NCI-H524 (cell line): ENCODE data around the gene NRCAM.
A peak's percentile ranks its signal among the peaks of the same experiment; 100 is the strongest.

ENCODE experiments used
- DNase-seq, 2 experiments: peaks; one replicate each; lab custom pipeline; 2025; lab: John Stamatoyannopoulos, UW

The NRCAM gene

DNA sequence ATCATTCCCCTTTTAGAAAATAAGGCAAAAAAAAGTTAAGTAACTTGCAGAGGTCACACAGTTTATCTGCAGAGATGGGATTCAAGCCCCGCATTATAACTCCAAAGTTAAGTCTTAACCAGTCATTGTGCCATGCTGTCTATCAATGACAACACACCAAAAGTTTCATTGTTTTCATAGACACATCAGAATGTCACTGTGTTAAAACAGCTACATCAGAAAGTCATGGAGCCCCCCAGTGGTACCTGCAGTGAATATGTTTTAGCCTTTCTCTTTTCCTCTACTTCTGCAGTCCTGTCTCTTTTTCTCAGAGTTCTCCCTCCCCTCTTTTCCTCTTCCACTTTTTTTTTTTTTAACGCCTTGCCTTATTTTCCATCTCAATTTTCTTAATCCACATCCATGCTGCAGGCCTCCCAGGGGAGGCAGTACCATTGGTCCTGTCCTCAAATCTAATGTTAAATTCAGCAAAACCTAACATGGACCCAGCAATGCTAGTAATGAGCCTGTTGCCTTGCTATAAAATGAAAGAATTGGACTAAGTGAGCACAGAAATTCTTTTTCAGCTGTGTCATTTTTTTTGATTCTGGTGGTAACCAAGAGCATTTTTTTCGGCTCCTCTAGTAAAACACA lies 3.8 kb upstream of the NRCAM start:
- peak; percentile 19 to 69 for DNase-seq

DNA sequence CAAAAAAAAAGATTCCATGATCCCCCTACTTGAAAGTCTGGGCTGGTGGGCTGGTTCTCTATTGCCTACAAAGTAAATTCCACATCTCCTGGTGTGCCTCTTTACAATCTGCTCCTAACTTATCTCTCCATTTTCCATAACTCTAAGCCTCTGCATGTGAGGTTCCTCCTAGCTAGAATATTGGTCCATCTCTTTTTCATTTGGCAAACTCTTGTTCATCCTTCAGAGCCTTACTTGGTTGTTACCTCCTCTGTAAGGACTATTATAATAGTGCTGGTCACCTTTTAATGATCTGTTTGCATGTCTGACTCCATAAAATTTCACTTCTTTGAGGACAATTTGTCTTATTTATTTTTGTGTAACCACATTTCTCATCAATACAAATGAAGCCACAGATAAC lies 1.6 kb upstream of the NRCAM start:
- DNase-seq = no peak

DNA sequence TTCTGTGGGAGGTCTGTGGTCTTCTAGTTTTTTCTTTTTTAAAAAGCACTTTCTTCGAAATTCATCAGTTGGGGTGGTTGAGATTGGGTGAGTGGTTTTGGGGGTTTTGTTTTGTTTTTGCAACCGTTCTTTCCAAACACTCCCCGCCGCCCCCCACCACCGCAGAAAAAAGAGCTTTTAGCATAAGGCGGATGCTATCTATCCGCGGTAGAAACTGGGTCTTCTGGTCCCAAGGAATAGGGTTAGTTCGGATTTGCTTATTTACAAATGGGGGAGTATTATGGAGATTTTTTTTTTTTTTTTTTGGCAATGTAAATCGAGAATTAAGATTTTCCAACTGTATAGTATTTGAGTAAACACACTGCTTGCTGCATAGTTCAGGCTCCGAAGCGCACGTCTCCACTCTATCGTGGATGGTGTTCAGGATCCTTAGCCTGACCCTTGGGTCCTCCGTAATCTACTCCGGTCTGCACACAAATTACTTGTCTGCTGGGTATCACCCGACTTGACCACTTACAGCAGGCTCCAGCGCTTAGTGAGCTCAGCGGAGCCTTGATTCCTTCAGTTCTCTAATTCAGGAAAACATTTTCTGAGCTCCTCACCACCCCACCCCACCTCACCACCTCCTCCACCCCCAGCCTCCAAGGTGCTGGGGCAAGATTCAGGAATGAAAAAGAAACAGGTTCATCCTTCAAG lies 757 bp upstream of the NRCAM start:
- DNase-seq = peak in 1 of 2 experiments; percentile 19

DNA sequence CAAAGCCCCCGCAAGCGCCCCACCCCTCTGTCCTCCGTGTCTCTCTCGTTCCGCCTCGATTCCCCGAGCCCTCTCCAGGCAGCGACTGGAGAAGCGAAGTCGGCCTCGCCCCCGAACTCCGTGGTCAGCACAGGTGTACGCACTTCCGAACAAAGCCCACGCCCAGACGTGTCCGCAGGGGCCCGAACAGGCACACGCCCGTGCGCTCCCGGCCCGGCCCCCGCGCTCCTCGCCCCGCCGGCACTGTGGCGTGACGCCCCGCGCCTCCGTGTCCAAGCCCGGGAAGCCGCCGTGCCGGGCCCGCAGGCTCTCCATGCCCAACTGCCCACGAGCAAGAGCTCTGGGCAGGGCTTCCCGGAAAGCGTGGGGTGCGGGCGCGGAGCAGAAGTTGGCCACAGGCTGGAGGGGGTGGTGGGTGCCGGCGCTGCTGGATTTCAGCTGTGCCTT lies 662 bp downstream of the NRCAM start:
- DNase-seq = peak in 1 of 2 experiments; percentile 53

DNA sequence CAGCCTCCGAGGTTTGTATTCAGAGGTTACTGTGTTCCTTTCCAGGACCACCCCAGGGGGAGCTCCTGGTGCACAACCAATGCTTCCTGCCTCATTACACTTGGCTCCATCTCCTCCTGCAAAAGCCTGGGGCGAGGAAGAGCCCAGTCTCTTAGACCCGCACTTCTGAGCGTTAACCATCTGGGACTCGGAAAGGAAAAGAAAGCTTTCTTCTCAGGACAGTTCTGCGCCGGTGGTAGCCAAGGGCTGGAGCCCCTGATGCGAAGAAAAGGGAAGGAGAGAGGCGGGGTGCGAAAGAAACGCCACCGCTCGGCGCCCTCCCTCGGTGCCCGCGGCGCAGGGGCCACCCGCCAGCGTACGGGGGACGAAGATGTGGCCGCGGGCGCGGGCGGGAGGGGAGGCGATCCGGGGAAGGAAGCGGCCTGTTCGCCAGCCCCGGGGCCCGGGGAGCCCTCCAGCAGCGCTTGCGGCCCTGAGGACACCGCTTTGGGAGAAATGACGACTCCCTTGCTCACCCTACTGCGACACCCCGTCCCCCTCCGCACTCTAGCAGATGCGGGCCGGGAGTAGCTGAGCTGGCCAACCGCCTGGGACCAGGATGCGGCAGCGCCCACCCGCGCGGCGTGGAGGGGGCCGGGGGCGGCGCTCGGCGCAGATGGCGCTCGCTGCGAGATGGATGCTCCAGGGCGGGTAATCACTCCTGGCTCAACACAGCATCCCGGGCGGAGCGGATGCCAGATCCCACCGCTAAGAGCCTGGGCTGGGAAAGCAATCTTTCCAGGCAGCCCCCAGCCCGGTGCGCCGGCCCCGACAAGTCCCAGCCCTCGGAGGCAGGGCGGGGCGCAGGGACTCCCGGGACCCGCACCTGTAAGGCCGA lies 1.3 kb downstream of the NRCAM start:
- DNase-seq = peak; percentile 65 to 80

DNA sequence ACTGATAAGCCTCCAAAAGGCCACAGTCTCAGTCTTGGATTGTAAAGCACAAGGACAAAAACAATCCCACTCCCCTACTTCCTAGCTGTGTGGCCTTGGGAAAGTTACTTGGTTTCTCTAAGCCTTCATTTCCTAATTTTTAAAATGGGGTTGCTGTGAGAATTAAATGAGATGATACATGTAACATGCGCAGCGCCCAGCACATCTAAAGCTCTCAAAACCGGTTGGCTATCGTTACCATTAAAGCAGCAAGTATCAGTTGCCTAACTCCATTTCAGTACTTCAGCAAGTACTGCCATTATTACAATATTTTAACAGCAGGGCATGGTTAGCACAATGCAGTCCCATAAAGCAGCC lies 1.9 kb downstream of the NRCAM start:
- no peak for DNase-seq

- DNase-seq = no peak
Measured at GRCh38 chr7:108453320-108453719, 2.9 kb downstream of the NRCAM start.

DNA sequence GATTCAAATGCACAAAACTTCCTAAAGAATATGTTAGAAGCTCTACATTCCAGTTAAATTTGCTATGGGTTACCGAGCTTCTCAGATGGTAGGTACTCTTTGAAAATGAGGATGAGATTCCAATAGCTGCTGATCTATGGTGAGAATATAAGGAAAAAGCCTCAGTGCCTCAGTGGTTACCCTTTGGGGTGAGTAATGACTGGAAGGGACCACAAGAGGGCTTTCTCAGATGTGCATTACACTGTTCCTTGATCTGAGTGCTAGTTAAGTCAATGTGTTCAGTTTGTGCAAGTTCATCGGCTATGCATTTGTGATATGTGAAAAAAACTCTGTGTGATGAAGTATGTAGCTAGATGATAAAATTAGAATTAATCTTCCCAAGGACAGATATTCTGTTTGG lies 3.5 kb downstream of the NRCAM start:
- peak; percentile 10 to 46 for DNase-seq

DNA sequence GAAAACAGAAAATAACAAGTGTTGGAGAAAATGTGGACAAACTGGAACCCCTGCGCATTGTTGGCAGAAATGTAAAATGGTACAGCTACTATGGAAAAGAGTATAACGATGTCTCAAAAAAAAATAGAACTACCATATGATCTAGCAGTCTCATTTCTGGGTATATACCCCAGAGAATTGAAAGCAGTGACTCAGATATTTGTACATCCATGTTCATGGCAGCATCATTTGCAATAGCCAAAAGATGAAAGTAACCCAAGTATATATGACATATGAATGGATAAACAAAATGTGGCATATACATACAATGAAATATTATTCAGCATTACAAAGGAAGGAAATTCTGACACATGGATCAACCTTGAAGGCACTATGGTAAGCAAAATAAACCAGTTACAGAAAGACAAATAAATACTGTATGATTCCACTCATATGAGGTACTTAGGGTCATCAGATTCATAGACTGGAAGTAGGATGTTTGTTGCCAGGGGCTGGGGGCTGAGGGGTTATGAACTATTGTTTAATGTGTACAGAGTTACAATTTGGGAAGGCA lies 4.9 kb downstream of the NRCAM start:
- DNase-seq = no peak

- no peak for DNase-seq
Measured at GRCh38 chr7:108450160-108450559, 6.1 kb downstream of the NRCAM start.

GRCh38 chr7:108449521-108449920 lies 6.7 kb downstream of the NRCAM start:
- DNase-seq = no peak

DNA sequence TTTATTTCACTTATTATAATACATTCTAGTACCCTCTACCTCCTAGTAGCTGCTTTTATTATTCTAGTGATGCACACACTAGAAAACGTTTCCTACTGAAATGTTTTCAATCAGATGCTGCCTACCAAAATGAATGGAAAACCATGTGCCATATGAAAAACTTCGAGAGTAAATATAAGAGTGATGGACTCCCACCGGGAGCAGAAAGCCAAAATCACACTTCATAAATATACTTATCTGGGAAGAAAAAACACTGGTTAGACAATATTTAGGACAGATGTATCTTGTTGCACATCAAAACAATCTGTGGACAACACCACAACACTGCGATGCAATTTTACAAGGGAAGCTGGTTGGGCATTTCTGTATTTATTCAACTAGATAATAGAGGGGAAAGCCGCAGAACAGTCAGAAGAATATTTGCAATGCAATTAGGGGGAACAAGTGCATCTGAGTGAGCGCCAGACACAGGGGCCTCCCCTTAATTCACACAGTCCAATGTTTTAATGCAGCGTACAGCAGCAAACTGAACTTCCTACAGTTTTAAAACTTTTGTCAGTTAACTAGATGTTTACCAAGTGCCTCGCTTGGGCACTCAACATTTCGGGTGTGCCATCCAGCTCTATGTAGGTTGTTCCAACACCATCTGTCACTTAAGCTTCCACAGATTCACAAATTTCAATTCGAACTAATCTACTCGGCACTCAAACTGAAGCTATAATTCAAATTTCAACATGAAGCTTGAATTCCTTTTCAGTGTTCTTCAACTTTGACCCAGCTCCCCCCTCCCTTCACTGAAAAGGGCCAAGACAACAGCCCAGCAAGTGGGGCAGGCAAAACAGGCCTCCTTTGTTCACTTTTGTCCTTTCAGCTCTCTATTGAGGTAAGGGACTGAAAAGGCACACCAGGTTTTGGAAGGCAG lies 7.4 kb downstream of the NRCAM start:
- DNase-seq = peak; percentile 34 to 75

GRCh38 chr7:108442039-108442568 lies 14.1 kb downstream of the NRCAM start:
- peak; percentile 56 to 83 for DNase-seq

GRCh38 chr7:108441392-108441955 lies 14.8 kb downstream of the NRCAM start:
- no peak for DNase-seq

DNA sequence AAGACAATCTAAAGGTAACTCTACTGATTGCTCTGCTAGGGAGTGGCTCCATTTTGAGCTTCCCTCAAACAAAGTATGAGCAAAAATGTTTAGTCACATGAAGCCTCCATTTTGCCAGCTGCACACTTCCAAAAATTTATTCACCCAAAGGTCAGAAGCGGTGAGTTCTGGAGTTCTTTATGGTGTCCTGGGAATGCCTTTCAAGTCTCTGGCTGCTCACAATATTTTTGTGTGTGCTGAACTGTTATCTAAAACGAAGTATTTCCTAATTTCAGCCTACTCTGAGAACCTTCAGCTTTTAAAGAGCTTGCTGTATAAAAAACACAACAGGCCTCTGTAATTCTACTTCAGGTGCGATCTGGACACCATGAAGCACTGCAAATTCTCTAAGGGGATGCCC lies 15.6 kb downstream of the NRCAM start:
- DNase-seq = no peak

DNA sequence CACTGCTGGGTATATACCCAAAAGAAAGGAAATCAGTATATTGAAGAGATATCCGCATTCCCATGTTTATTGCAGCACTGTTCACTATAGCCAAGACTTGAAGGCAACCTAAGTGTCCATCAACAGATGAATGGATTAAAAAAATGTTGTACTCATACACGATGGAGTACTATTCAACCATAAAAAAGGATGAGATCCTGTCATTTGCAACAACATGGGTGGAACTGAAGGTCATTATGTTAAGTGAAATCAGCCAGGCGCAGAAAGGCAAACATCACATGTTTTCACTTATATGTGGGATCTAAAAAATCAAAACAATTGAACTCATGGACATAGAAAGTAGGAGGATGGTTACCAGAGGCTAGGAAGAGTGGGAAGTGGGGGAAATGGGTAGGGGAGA lies 19.3 kb downstream of the NRCAM start:
- no peak for DNase-seq

DNA sequence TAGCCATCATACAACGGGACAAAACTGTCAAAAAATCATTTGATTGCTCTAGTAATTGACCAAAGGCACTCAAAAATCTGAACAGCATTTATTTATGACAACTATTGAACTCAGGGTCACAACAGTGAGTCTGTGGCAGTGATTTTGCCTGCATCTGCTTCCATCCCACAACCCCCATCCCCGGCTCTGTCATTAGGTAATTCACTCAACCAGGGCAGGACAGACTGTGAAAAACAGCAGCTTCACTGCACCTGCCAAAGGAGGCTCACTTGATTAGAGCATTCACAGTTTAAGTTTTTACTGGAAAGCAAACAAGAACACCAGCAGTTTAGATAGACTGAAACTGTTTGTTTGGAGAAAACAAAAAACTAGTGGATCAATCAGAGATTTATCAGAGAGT lies 22.2 kb downstream of the NRCAM start:
- no peak for DNase-seq

DNA sequence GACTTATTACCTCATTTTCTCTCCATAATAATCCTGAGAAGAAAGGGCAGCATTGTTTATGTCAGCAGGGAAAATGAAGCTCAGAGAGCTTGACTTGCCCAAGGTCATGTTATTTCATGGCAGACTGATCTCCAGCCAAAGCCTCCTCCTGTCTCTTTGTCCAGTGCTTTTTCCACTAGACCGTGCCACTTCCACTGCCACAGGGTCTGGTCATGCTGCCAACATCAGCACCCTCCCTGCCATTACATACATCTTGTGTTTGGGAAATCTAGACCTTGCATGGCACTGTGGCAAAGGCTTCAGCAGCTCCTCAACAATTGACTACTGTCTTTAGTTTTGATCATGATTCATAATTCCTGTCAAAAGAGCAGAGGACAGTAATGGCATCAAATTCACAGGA lies 25.1 kb downstream of the NRCAM start:
- no peak for DNase-seq

DNA sequence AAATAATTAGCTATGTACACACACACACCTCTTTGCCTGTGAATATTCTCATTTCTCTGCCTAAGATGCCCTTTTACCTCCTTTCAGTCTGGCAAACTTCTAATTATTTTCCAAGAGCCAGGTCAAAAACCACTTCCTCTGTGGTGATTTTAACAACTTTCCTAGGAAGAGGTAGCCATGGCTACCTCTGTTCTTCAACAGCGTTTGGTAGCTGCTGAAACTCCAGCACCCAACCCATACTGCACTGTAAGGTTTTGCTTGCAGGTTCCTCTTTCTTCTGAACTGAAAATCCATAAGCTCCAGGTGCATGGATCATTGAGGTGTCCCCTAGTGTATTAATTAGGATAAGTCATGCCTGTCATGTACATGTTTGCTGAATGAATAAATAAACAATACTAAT lies 25.6 kb downstream of the NRCAM start:
- DNase-seq = no peak

DNA sequence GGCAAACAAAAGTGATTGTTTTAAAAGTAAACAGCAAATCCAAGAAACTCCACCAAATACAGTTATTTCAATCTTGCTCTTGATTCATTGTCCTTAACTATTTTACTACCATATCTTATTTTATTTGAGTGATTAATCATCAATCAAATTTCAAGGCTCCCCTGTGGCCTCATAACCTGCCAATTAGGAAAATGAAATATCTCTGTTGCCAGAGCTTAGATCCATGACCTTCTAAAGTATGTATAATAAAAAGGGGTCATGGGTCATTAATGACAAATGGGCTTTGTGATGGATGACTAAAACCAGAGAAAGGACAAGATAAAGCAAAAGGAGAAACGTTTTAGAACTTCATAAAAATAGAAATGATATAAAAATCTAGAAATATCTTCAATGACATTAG lies 28.5 kb downstream of the NRCAM start:
- no peak for DNase-seq

- DNase-seq = no peak
Measured at GRCh38 chr7:108425714-108426275, 30.4 kb downstream of the NRCAM start.
